HG03558 (cell line): ENCODE data around the gene EML6.

Experiments
- ATAC-seq: cut with Tn5 transposase; IDR thresholded peaks from one replicate; pipeline ENCODE4 v1.9.1; 2021; ENCODE audit warnings: moderate number of reproducible peaks; ENCODE audit not compliant: unreplicated experiment; ENCODE audit errors: extremely low read depth

The EML6 gene

DNA sequence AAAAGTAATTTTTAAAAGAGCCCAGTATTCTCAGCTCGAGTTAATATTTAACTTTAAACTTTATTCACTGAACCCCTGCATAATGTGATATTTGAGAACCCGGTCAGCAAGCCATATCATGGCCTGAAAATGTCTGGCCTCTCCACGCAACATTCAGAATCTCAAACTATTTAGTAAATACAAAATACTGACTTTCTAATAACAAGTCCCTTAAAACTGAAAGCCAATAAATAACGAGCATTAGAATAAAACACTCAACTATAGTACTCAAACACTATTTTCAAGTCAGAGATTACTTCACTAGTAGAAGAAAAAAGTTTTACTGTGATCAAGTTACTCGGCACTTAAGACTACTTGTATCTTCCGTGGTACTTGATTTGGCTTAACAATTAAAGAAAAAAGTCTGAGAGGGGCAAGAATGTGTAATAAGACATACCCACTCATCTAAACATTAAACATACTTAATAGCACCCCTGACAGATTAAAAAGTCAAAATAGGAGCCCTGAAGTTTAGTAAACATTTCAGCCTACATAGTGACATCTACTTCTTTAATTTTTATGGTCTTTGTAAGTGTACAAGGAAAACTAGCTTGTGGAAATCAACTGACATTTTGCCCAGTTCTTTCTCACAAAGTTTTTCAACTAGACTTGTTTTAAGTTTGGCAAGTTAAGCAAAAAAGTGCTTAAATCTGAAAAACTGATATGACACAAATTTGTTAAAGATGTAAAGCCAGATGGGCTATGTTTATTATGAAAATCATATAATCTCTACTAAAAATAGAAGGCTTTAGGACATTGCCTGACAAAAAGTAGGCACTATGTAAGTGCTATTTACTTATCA, 288.6 kb downstream of the EML6 start:
- no peak for ATAC-seq

DNA sequence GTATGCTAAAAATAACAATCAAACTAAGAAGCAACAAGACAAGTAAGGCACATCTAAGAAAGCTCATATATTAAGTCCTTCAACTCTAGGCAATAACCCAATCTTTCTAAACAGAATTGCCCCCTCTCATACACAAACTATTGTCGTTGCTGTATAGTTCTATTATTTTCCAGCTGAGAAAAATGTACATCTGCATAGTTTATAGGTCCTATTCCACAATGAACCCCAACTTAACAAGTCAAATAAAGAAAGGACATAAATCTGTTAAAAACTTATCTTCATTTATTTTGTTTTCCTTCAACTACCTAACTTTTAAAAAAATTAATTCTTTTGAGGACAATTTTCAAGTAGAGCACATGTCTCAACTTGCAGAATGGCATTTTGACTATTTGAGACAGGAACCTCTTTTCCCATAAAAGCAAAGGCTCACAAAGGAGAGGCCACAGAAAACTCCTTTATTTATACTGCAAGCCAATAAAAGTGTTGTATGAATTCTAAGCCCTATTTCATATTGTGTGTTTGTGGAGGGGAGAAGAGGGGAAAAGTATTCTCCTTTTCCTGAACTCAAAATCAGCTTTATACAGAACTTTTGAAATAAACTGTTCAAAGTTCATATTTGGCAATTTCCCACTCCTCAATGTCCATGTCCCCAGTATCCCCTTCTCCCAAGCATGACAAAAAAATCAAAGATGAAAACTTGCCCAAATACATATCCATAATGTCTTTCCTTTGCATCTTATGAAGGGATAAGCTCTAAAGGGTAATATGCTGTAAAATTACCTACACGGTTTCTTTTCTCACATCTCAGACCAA, 289.4 kb downstream of the EML6 start:
- ATAC-seq = no peak

DNA sequence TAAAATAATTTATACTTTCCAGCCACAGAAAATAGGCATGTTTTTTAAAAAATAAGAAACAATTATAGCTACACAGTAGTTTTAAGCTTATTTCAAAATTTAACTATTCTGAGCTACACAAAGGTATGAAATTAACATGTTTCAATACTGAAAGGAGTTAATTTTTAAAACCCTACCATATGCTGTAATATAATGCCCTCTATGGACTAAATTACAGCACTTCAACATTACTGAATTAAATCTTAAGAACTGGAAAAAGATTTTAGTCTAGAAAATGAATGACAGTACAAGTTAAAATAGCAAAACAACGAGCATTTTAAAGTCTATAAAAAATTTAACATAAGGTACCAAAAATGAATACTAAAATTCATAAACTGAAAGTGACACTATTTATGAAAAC, 290.5 kb downstream of the EML6 start:
- ATAC-seq = no peak

DNA sequence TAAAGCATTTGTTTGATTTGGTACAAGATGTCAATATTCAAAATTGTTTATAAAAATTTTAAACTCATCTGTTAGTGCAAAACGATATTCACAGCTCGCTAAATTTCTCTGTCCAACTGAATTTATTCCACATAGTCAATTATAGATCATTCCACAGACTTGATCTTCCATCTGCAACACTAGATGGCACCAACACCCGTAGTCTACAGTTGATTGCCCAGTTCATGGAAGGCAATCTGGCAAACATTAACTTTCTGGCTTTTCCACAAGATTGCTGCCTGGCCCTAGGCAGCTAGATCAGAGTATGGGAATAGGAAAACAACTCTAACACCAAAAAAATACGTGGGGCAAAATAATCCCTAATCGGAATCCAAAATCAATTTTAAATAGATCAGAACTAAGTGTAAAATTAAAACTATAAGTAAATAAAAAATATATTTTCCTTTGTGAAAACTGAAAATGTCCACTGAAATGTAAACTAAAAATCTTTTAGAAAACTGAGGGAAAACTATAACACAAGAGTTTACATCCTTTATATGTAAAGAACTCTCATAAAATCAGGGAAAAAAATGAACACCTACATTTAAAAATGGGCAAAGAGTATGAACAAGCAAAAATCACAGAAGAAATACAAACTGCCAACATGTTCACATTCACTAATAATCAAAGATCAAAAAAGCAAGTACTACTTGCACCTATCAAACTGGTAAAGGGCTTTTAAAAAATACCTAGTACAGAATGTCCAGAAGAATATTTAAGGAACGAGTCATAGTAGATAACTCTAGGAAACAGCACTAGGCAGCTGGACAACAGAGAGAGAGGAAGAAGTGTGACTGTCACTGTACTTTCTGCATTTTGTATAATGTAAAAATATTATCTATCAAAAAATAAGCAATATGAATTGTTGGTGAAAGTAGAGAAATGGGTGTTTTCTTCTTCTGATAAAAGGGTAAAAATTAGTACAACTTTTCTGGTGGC, 291.8 kb downstream of the EML6 start:
- no peak for ATAC-seq

DNA sequence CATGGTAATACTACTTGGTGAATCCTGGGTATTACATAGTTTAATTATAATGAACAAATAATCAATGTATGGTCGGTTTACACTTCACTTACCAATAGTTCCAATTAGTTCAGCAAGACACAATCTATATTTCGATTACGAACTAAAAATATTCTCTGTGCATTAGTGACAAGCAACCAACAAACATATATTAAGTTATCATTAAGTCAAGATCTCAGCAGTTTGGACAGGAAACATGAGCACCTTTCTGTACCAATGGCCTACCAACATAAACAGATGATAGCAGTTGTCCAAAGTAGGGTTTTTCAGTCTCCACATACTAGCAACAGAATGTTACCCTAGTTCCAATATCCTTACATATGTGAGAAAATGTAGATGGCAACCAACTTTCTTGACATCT, 294.0 kb downstream of the EML6 start:
- ATAC-seq = no peak

DNA sequence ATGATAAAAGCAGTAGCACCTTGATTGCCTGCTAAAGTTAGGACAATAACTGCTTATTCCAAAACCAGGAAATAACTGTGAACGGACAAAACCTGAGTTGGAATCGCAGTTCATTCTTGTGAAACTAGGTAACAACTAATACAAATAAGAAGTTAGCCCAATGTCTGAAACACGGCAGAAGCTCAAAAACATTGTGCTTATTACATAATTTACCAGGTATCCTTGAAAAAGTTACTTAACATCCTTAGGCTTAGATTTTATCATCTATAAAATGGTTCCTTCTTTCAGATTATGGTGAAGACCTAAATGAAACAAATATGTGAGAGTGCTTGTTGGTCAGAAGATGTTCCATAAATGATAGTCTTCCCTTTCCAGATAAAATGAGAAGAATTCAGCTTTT, 294.4 kb downstream of the EML6 start:
- ATAC-seq = no peak

DNA sequence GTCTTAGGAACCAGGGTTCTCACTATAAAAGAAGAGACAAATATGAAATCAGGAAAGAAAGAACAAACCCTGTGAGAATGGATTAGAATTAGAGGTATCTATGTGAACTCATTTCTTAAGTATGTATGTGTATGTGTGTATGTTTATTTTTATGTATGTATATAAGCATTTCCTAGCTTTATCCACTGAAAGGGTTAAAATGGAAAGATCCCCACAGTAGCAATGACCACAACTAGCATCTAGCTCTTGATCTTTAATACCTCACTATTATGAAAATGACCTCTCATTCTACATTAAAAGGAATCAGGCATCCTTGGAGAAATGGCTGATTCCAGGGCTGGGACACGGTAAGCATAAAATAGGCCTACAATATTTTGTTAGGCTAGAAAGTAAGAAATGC, 295.2 kb downstream of the EML6 start:
- ATAC-seq = no peak

DNA sequence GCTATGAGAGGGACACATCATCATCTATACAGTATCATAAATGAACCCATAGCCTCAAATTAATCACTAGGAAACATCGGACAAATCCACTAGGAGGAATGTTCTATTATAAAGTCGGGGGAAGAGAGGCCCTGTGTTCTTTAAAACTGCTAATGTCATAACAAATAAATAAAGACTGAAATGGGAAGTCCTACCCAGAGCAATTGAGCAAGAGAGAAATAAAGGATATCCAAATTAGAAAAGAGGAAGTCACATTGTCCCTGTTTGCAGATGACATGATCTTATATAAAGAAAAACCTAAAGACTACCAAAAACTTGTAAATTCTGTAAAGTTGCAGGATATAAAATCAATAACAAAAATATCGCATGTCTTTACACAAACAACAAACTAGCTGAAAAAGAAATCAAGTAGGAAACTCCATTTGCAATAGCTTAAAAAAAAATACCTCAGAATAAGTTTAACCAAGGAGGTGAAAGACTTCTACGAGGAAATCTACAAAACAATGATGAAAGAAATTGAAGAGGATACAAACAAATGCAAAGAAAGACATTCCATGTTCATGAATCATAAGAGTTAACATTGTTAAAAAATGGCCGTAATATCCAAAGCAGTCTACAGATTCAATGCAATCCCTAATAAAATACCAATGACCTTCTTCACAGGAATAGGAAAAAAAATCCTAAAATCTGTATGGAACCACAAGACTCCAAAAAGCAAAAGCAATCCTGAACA, 296.2 kb downstream of the EML6 start:
- ATAC-seq = no peak
